Prostate gland (tissue), 2 donors: ENCODE results near the gene PMPCA. TPM values are rescaled to one million over a fixed set of nuclear protein-coding genes. Genes with fewer than 3 reads are reported as not detected.
"Not testable (repeated sequence)": the region's sequence is repeated elsewhere in the genome, so short reads cannot be mapped to it uniquely, and the experiment has no call there.

Experiments
- DNase-seq: peaks from one replicate; pipeline ENCODE4 v3.0.0-alpha.2; 2019; ENCODE audit warnings: low spot score
- H3K27ac ChIP-seq, 2 donors: fragments of 200-600 bp; sonication (generic); 2 replicates each; pipeline ENCODE4 v1.5.1; 2017 to 2019
- H3K27me3 ChIP-seq: fragments of 200-600 bp; sonication (generic); replicated peaks from 2 replicates; pipeline ENCODE4 v1.5.1; 2019; ENCODE audit not compliant: insufficient read depth
- H3K36me3 ChIP-seq, 2 donors: fragments of 200-600 bp; sonication (generic); 1 replicate in 1 of 2; 2 replicates in 1 of 2; pipeline versions ENCODE4 v1.5.1 to v1.8.1; 2017 to 2019
- H3K4me1 ChIP-seq: fragments of 200-600 bp; sonication (generic); replicated peaks from 2 replicates; pipeline ENCODE4 v1.5.1; 2019
- H3K4me3 ChIP-seq, 2 donors: fragments of 200-600 bp; sonication (generic); 2 replicates each; pipeline ENCODE4 v1.5.1; 2017 to 2019
- H3K9me3 ChIP-seq: fragments of 200-600 bp; sonication (generic); 2 replicates; pipeline ENCODE4 v1.5.1; 2017
- CTCF ChIP-seq, 4 experiments: fragments of 200-600 bp in 2 of 4; fragments of 450-650 bp in 2 of 4; sonication (generic) in 2 of 4; IDR thresholded peaks; 1 replicate in 3 of 4; 2 replicates in 1 of 4; pipeline ENCODE4 v1.5.1; 2016 to 2019; ENCODE audit warnings: antibody characterized with exemption in 4 of 4, mild to moderate bottlenecking in 2 of 4, moderate library complexity in 2 of 4
- POLR2A ChIP-seq: fragments of 450-650 bp; IDR thresholded peaks from one replicate; pipeline ENCODE4 v1.6.1; 2016; ENCODE audit warnings: antibody characterized with exemption, mild to moderate bottlenecking
- POLR2AphosphoS5 ChIP-seq: sonication (generic); formaldehyde crosslinking; IDR thresholded peaks from one replicate; pipeline ENCODE4 v1.6.1; 2017; ENCODE audit warnings: antibody characterized with exemption
- WGBS: methylation state at CpG from one replicate; pipeline ENCODE4 v1.1.5; 2018; 5-methylcytosine and 5-hydroxymethylcytosine counted together
- intact Hi-C: fragments of 100-400 bp; cut with DNase I; formaldehyde crosslinking; loops from one replicate; pipeline ENCODE4 v1.14.2; 2022
- total RNA-seq, 2 donors: library from RNA; depleted of rRNA; stranded (reverse); fragments of >200 nt; gene quantifications; one replicate each; pipeline ENCODE4 v1.1.0, GENCODE V29; 2016

Gene PMPCA
- total RNA-seq, 2 donors from 2014 or later, result 29.2 to 58.7 TPM

GRCh38 chr9:136402067-136402466, 8.4 kb upstream of the PMPCA start:
- no peaks in the 10 kb centered on the region for H3K27me3 ChIP-seq
- intact Hi-C loops, result no loop called here
- H3K36me3 ChIP-seq, result no peaks in the 10 kb centered on the region
- peaks cover 4% of the 10 kb centered on the region for H3K4me1 ChIP-seq
- TF ChIP-seq POLR2AphosphoS5 (no peak), POLR2A (no peak), CTCF (IDR thresholded peaks at IDR 0.05) (no peak)
- WGBS, result 78% methylated on average over 13 of the region's 13 CpGs
- H3K27ac ChIP-seq, result no peak overlapping the region
- H3K9me3 ChIP-seq, result no peaks in the 10 kb centered on the region
- no peak for DNase-seq
- no peak overlapping the region for H3K4me3 ChIP-seq

- TF ChIP-seq CTCF (IDR thresholded peaks at IDR 0.05) (no peak), POLR2A (no peak), POLR2AphosphoS5 (no peak)
- Histone ChIP-seq H3K36me3 (no peaks in the 10 kb centered on the region), H3K27ac (no peak overlapping the region), H3K9me3 (no peaks in the 10 kb centered on the region), H3K4me1 (peaks cover 4% of the 10 kb centered on the region), H3K4me3 (no peak overlapping the region), H3K27me3 (no peaks in the 10 kb centered on the region)
- intact Hi-C loops, result no loop called here
- no peak for DNase-seq
- WGBS, result 92% methylated on average over 5 of the region's 5 CpGs
These were observed 6.9 kb upstream of the PMPCA start for GRCh38 chr9:136403538-136403914.

- Histone ChIP-seq H3K27me3 (no peaks in the 10 kb centered on the region), H3K9me3 (no peaks in the 10 kb centered on the region), H3K27ac (no peak overlapping the region), H3K4me3 (no peak overlapping the region), H3K4me1 (peaks cover 3% of the 10 kb centered on the region), H3K36me3 (no peaks in the 10 kb centered on the region)
- no peak for TF ChIP-seq POLR2AphosphoS5
- TF ChIP-seq POLR2A, result no peak
- TF ChIP-seq CTCF (IDR thresholded peaks at IDR 0.05), result no peak
- intact Hi-C loops, result no loop called here
- DNase-seq, result no peak
- 92% methylated on average over 32 of the region's 32 CpGs for WGBS
These were observed 6.3 kb upstream of the PMPCA start for GRCh38 chr9:136403915-136404800.

GRCh38 chr9:136404801-136405136, 5.7 kb upstream of the PMPCA start:
- no peaks in the 10 kb centered on the region for H3K4me1 ChIP-seq
- H3K27ac ChIP-seq, result no peak overlapping the region
- no peaks in the 10 kb centered on the region for H3K9me3 ChIP-seq
- H3K4me3 ChIP-seq, result no peak overlapping the region
- TF ChIP-seq POLR2A (no peak), CTCF (IDR thresholded peaks at IDR 0.05) (no peak), POLR2AphosphoS5 (no peak)
- no peak for DNase-seq
- intact Hi-C loops, result no loop called here
- 90% methylated on average over 14 of the region's 14 CpGs for WGBS
- H3K36me3 ChIP-seq, result no peaks in the 10 kb centered on the region
- no peaks in the 10 kb centered on the region for H3K27me3 ChIP-seq

GRCh38 chr9:136405481-136405880, 5.0 kb upstream of the PMPCA start:
- Histone ChIP-seq H3K27ac (no peak overlapping the region), H3K4me3 (no peak overlapping the region), H3K9me3 (no peaks in the 10 kb centered on the region), H3K4me1 (no peaks in the 10 kb centered on the region), H3K27me3 (no peaks in the 10 kb centered on the region), H3K36me3 (no peaks in the 10 kb centered on the region)
- intact Hi-C loops, result no loop called here
- TF ChIP-seq POLR2A (no peak), POLR2AphosphoS5 (no peak)
- DNase-seq, result no peak
- WGBS, result 81% methylated on average over 7 of the region's 7 CpGs

- H3K36me3 ChIP-seq, H3K9me3 ChIP-seq, H3K4me3 ChIP-seq, H3K4me1 ChIP-seq, H3K27ac ChIP-seq, intact Hi-C loops, H3K27me3 ChIP-seq, DNase-seq: not testable (repeated sequence)
- WGBS, result 95% methylated on average over 10 of the region's 10 CpGs
These were observed 4.6 kb upstream of the PMPCA start for GRCh38 chr9:136405904-136406303.

GRCh38 chr9:136407061-136407460, 3.4 kb upstream of the PMPCA start:
- H3K9me3 ChIP-seq, H3K36me3 ChIP-seq, intact Hi-C loops, H3K27me3 ChIP-seq, H3K4me3 ChIP-seq, H3K4me1 ChIP-seq, H3K27ac ChIP-seq, DNase-seq: not testable (repeated sequence)
- WGBS, result 89% methylated on average over 28 of the region's 28 CpGs
